Measurements from ENCODE around the gene LRP3. TPM values are rescaled to one million over a fixed set of nuclear protein-coding genes. Genes with fewer than 3 reads are reported as not detected.
A peak's percentile ranks its signal among the peaks of the same experiment; 100 is the strongest.

The LRP3 gene
- total and polyA plus RNA-seq, 2 donors (not counting 1 experiment from before 2014, with no cell fraction given): 0.10 TPM; not detected in 1

- POLR2A ChIA-PET: no interaction called here
- H3K27me3 Mint-ChIP-seq: peaks cover 45% of the 10 kb centered on the region
- 7% methylated on average over 44 of the region's 49 CpGs for WGBS (ENCODE audit: insufficient coverage)
Observed at GRCh38 chr19:33194886-33195644, 935 bp downstream of the LRP3 start.

More at GRCh38 chr19:33194886-33195644, 935 bp downstream of the LRP3 start:
- TF ChIP-seq CTCF (IDR thresholded peaks at IDR 0.05) (no peak), EZH2 (IDR thresholded peaks at IDR 0.05; ENCODE audit: borderline replicate concordance, insufficient read depth, low read depth, low read length, poor library complexity, severe bottlenecking) (no peak)
- DNase-seq (no peak), ATAC-seq (ENCODE audit: low read depth) (no peak)
- Histone ChIP-seq H3K4me2 (replicated peaks; ENCODE audit: low read depth, low read length, poor library complexity, severe bottlenecking) (peak overlapping the region; percentile 40), H3K4me1 (ENCODE audit: control insufficient read depth in 2 of 2, insufficient read depth in 2 of 2, low read length in 2 of 2) (peaks cover 0 to 3% of the 10 kb centered on the region in 2 donors), H3K36me3 (replicated peaks in 1 of 2; ENCODE audit: control extremely low read depth in 1 of 2, control insufficient read depth in 1 of 2, extremely low read depth in 1 of 2, insufficient read depth in 2 of 2, low read length in 1 of 2) (no peaks in the 10 kb centered on the region), H3K9ac (ENCODE audit: low read length) (no peak overlapping the region), H2AFZ (ENCODE audit: insufficient read depth, low read depth, low read length, poor library complexity, severe bottlenecking) (no peak overlapping the region), H3K9me3 (ENCODE audit: control extremely low read depth in 1 of 3, control insufficient read depth in 2 of 3, insufficient read depth in 1 of 3, low read length in 2 of 3) (no peaks in the 10 kb centered on the region), H3K27me3 (replicated peaks in 1 of 4; ENCODE audit: control extremely low read depth in 1 of 4, control insufficient read depth in 3 of 4, insufficient read depth in 4 of 4, low read length in 3 of 4) (peaks cover 0 to 29% (median 4%) of the 10 kb centered on the region in 4 experiments), H3K4me3 (ENCODE audit: control extremely low read depth in 1 of 5, extremely low read depth in 1 of 5, insufficient read depth in 1 of 5, low read depth in 2 of 5, low read length in 4 of 5) (no peak overlapping the region), H3K79me2 (ENCODE audit: control insufficient read depth, insufficient read depth, low read length) (no peaks in the 10 kb centered on the region), H3K27ac (ENCODE audit: low read length in 2 of 2) (no peak overlapping the region), H4K20me1 (ENCODE audit: control insufficient read depth, insufficient read depth, low read length, poor library complexity, severe bottlenecking) (no peaks in the 10 kb centered on the region)
- Mint-ChIP-seq H3K27ac (no peak overlapping the region), H3K4me3 (no peak overlapping the region), H3K9me3 (ENCODE audit: insufficient read depth) (no peaks in the 10 kb centered on the region), H3K4me1 (no peaks in the 10 kb centered on the region)
- intact Hi-C loops (cut with micrococcal nuclease): no loop called here
- CTCF ChIA-PET: no interaction called here

Measured in B cell (primary cell).